Lung (tissue), 12 donors: ENCODE measurements around the gene COL6A1. TPM values are rescaled to one million over a fixed set of nuclear protein-coding genes. Genes with fewer than 3 reads are reported as not detected.

ENCODE experiments used
- ATAC-seq: fragments of 200-7000 bp; cut with Tn5 transposase; one replicate; pipeline ENCODE4 v1.9.1; 2020; ENCODE audit warnings: moderate number of reproducible peaks; ENCODE audit not compliant: insufficient read depth, low FRiP score
- DNase-seq, 3 donors: peaks; one replicate each; pipeline ENCODE4 v3.0.0-alpha.2; 2013 to 2017
- H3K27ac ChIP-seq, 2 donors: one replicate each; pipeline ENCODE4 v1.5.1; 2013; ENCODE audit warnings: mild to moderate bottlenecking in 2 of 2, moderate library complexity in 2 of 2, control low read depth in 1 of 2, inconsistent platforms in 1 of 2, low read depth in 1 of 2, low read length in 1 of 2
- H3K27me3 ChIP-seq, 3 donors: one replicate each; pipeline ENCODE4 v1.5.1; 2013; ENCODE audit warnings: low read length in 2 of 3; ENCODE audit not compliant: control insufficient read depth in 3 of 3, insufficient read depth in 3 of 3
- H3K36me3 ChIP-seq, 4 donors: one replicate each; pipeline ENCODE4 v1.5.1; 2013; ENCODE audit warnings: low read length in 4 of 4, mild to moderate bottlenecking in 1 of 4, moderate library complexity in 1 of 4; ENCODE audit not compliant: control insufficient read depth in 4 of 4, insufficient read depth in 4 of 4
- H3K4me1 ChIP-seq, 5 donors: one replicate each; pipeline ENCODE4 v1.5.1; 2013; ENCODE audit warnings: low read length in 5 of 5, mild to moderate bottlenecking in 2 of 5, moderate library complexity in 1 of 5; ENCODE audit not compliant: control insufficient read depth in 5 of 5, insufficient read depth in 5 of 5
- H3K4me3 ChIP-seq: one replicate; pipeline ENCODE4 v1.5.1; 2013; ENCODE audit warnings: mild to moderate bottlenecking, control low read depth, moderate library complexity
- H3K9ac ChIP-seq, 2 donors: one replicate each; pipeline ENCODE4 v1.5.1; 2013; ENCODE audit warnings: low read length in 2 of 2, control low read depth in 1 of 2; ENCODE audit not compliant: insufficient read depth in 1 of 2
- H3K9me3 ChIP-seq, 4 donors: one replicate each; pipeline ENCODE4 v1.5.1; 2013; ENCODE audit warnings: low read length in 3 of 4, mild to moderate bottlenecking in 1 of 4, moderate library complexity in 1 of 4; ENCODE audit not compliant: control insufficient read depth in 4 of 4, insufficient read depth in 3 of 4
- WGBS, 2 donors: extraction: QIAGEN DNeasy Blood & Tissue Kit; methylation state at CpG; one replicate each; pipeline ENCODE4 v1.1.7; 2013; 5-methylcytosine and 5-hydroxymethylcytosine counted together
- polyA plus RNA-seq, 2 donors: library from polyadenylated mRNA; stranded (reverse); fragments of 200-250 nt; gene quantifications; one replicate each; pipeline ENCODE4 v1.2.1, GENCODE V29; 2013
- total RNA-seq, 2 donors: library from RNA; depleted of rRNA in 1 of 2; stranded (reverse); fragments of >200 nt in 1 of 2; gene quantifications; one replicate each; pipeline ENCODE4 v1.2.1, GENCODE V29; 2014 to 2021
- TF ChIP-seq, protein P1 (sequence below): IDR thresholded peaks from 2 replicates; pipeline ENCODE4 v1.5.1; 2012; ENCODE audit warnings: mild to moderate bottlenecking; ENCODE audit errors: control extremely low read depth, extremely low read depth
- donor health status: control.
- donor health status: control.
- donor health status: Bipolar disorder and iron deficiency.
- donor health status: healthy.
- donor health status: DM: yes; HTN: yes; CAD: no.

The COL6A1 gene
- total and polyA plus RNA-seq, 4 donors: 107 to 399 (median 172) TPM

DNA sequence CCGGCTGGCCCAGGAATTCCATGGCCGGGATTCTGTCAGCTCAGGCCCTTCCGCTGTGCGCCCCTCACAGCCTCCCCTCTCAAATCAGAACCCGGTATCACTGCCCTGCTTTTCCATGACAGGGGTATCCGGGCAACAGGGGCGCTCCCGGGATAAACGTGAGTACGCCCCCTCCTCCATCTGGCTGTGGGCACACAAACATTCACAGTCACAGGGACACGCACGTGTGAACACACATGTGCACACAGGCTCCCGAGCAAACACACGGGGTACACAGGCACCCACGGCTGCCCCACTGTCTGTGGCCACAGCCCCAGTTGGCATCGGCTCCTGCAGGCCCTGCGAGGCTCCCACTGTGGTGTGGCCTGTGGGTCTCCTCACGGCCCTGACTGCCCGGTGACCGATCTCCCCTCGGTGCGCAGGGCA lies 16.7 kb downstream of the COL6A1 start:
- H3K4me3 ChIP-seq: no peak overlapping the region
- ATAC-seq (no peak), DNase-seq (peak in 1 of 3 donors; percentile 10)
- WGBS, 2 donors: 95 to 97% methylated on average over 22 of the region's 22 CpGs
- peaks cover 5 to 27% (median 15%) of the 10 kb centered on the region in 4 donors for H3K36me3 ChIP-seq
- H3K27me3 ChIP-seq: no peaks in the 10 kb centered on the region
- H3K4me1 ChIP-seq: no peaks in the 10 kb centered on the region
- TF ChIP-seq, protein P1, sequence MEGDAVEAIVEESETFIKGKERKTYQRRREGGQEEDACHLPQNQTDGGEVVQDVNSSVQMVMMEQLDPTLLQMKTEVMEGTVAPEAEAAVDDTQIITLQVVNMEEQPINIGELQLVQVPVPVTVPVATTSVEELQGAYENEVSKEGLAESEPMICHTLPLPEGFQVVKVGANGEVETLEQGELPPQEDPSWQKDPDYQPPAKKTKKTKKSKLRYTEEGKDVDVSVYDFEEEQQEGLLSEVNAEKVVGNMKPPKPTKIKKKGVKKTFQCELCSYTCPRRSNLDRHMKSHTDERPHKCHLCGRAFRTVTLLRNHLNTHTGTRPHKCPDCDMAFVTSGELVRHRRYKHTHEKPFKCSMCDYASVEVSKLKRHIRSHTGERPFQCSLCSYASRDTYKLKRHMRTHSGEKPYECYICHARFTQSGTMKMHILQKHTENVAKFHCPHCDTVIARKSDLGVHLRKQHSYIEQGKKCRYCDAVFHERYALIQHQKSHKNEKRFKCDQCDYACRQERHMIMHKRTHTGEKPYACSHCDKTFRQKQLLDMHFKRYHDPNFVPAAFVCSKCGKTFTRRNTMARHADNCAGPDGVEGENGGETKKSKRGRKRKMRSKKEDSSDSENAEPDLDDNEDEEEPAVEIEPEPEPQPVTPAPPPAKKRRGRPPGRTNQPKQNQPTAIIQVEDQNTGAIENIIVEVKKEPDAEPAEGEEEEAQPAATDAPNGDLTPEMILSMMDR: no peak
- H3K27ac ChIP-seq: no peak overlapping the region
- no peaks in the 10 kb centered on the region for H3K9me3 ChIP-seq
- no peak overlapping the region for H3K9ac ChIP-seq

DNA sequence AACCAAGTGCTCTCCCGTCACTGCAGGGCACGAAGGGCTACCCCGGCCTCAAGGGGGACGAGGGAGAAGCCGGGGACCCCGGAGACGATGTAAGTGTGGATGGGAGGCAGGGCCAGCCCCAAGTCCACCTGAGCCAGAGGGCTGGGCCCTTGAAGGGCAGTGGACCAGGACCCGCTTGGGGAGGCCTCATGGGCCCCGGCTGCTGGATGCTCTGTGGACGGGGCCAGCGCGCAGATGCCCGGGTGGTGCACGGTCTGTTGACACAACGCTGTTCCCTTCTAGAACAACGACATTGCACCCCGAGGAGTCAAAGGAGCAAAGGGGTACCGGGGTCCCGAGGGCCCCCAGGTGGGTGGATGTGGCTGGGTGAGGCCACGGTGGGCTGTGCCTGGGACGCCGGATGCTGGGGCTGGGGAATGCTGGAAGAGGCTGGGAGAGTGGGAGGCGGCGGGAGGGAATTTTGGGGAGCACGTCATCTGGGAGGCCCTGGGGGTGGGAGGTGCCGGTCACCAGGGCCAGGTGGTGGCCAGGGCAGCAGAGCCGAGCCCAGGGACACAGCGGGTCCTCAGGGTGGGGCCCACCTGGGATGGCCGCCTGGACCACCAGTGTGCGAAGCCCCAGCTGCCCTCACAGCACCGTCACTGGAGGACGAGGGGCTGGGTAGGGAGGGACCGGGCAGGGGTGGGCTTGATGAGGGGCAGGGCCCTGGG lies 17.5 kb downstream of the COL6A1 start:
- no peak overlapping the region for H3K27ac ChIP-seq
- no peaks in the 10 kb centered on the region for H3K27me3 ChIP-seq
- ATAC-seq: no peak
- no peak overlapping the region for H3K4me3 ChIP-seq
- H3K9me3 ChIP-seq: no peaks in the 10 kb centered on the region
- H3K4me1 ChIP-seq: no peaks in the 10 kb centered on the region
- TF ChIP-seq, protein P1: no peak
- no peak for DNase-seq
- WGBS, 2 donors: 94 to 96% methylated on average over 32 to 33 of the region's 33 CpGs
- no peak overlapping the region for H3K9ac ChIP-seq
- peaks cover 5 to 25% (median 12%) of the 10 kb centered on the region in 4 donors for H3K36me3 ChIP-seq

DNA sequence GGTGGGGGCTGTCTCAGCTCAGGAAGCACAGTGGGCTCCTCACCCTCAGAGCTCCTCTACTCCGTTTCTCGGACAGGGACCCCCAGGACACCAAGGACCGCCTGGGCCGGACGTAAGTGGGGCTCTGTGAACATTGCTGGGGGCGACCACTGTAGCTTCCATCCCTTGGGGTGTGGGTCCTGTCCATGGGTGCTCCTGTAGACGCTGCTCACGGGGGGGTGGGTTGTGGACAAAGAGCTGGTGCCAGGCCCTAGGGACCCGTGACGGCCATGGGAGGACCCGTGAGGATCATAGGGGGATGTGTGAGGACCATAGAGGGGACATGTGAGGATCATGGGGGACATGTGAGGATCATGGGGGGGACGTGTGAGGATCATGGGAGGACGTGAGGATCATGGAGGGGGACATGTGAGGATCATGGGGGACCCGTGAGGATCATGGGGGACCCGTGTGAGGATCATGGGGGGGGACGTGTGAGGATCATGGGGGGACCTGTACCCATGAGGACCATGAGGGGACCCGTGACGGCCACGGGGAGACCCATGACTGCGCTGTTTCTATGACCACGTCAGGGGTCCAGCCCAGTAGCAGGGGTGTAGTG lies 18.1 kb downstream of the COL6A1 start:
- Histone ChIP-seq H3K4me1 (no peaks in the 10 kb centered on the region), H3K4me3 (no peak overlapping the region), H3K9ac (no peak overlapping the region), H3K36me3 (peaks cover 1 to 25% (median 12%) of the 10 kb centered on the region in 4 donors), H3K9me3 (no peaks in the 10 kb centered on the region), H3K27ac (no peak overlapping the region), H3K27me3 (no peaks in the 10 kb centered on the region)
- 77% methylated on average over 21 of the region's 21 CpGs for WGBS, 2 donors
- DNase-seq (peak in 1 of 3 donors; percentile 9), ATAC-seq (no peak)
- TF ChIP-seq, protein P1: no peak
